Measurements from ENCODE around the gene MAGEL2.

- TF ChIP-seq PBX3 (IDR thresholded peaks at IDR 0.05; ENCODE audit: insufficient replicate concordance, low read depth, low read length): no peak
- TF ChIP-seq, protein P1, sequence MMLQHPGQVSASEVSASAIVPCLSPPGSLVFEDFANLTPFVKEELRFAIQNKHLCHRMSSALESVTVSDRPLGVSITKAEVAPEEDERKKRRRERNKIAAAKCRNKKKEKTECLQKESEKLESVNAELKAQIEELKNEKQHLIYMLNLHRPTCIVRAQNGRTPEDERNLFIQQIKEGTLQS (IDR thresholded peaks at IDR 0.05; ENCODE audit: borderline replicate concordance, extremely low read depth, low read depth, low read length): no peak
- TF ChIP-seq ZNF687 (IDR thresholded peaks at IDR 0.05): no peak
- TF ChIP-seq, protein P2, sequence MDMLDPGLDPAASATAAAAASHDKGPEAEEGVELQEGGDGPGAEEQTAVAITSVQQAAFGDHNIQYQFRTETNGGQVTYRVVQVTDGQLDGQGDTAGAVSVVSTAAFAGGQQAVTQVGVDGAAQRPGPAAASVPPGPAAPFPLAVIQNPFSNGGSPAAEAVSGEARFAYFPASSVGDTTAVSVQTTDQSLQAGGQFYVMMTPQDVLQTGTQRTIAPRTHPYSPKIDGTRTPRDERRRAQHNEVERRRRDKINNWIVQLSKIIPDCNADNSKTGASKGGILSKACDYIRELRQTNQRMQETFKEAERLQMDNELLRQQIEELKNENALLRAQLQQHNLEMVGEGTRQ (IDR thresholded peaks at IDR 0.05; ENCODE audit: borderline replicate concordance, low read depth, low read length): no peak
- TF ChIP-seq, protein P3, sequence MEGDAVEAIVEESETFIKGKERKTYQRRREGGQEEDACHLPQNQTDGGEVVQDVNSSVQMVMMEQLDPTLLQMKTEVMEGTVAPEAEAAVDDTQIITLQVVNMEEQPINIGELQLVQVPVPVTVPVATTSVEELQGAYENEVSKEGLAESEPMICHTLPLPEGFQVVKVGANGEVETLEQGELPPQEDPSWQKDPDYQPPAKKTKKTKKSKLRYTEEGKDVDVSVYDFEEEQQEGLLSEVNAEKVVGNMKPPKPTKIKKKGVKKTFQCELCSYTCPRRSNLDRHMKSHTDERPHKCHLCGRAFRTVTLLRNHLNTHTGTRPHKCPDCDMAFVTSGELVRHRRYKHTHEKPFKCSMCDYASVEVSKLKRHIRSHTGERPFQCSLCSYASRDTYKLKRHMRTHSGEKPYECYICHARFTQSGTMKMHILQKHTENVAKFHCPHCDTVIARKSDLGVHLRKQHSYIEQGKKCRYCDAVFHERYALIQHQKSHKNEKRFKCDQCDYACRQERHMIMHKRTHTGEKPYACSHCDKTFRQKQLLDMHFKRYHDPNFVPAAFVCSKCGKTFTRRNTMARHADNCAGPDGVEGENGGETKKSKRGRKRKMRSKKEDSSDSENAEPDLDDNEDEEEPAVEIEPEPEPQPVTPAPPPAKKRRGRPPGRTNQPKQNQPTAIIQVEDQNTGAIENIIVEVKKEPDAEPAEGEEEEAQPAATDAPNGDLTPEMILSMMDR (IDR thresholded peaks at IDR 0.05 in 2 of 3, conservative IDR thresholded peaks at IDR 0.05 in 1 of 3; ENCODE audit: control insufficient read depth in 2 of 3, extremely low read depth in 1 of 3, insufficient read depth in 1 of 3, low read depth in 3 of 3, low read length in 3 of 3): no peak
- no peak for TF ChIP-seq POLR2AphosphoS5 (IDR thresholded peaks at IDR 0.05; ENCODE audit: low read length)
- no peak for TF ChIP-seq SMC3 (IDR thresholded peaks at IDR 0.05; ENCODE audit: borderline replicate concordance, low read length)
These were observed 719 bp downstream of the MAGEL2 start for GRCh38 chr15:23647001-23647295.

Measured in GM12878 (cell line).